ENCODE measurements around the gene FUT6.

DNA sequence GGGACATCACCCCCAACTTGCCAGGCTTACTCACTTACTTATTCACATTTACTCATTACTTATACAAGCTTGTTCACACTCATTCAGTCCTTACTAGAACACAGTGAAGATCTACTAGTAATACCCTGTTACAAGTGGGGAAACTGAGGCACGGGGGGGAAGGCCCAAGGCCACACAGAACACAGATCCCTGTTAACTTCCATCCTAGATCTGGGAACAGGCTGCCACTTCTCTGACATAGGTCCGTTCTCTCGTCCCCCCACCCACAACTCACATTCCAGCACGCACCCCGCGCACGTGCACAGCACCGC lies 36.1 kb downstream of the FUT6 start:
- TF ChIP-seq POLR2A (IDR thresholded peaks at IDR 0.05) (no peak), CTCF (IDR thresholded peaks at IDR 0.05) (no peak)

Data from thyroid gland (tissue), 4 donors.